T-helper 2 cell (primary cell): ENCODE measurements around the gene INPP5F.
A peak's percentile ranks its signal among the peaks of the same experiment; 100 is the strongest.
"Not testable (repeated sequence)": the region's sequence is repeated elsewhere in the genome, so short reads cannot be mapped to it uniquely, and the experiment has no call there.

Experiments
- DNase-seq, 5 experiments: peaks; one replicate each; pipeline versions ENCODE4 v3.0.0 to v3.0.0-alpha.2; 2012 to 2022

INPP5F gene

DNA sequence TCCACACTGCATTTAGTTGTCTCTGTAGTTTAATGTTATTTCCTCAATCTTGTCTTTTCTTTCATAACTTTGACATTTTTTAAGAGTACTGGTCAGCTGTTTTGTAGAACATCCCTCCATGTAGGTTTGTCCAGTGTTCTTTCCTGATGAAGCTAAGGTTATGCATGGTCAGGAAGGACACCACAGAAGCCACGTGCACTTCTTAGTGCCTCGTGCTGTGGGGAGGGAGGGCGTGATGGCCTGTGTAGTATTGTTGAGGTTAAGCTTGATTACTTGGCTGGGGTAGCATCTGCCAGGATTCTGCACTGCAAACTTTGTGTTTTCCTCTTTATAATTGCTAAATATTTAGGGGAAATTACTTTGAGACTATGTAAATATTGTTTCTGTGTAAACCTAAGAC, 98.4 kb downstream of the INPP5F start:
- DNase-seq = no peak

DNA sequence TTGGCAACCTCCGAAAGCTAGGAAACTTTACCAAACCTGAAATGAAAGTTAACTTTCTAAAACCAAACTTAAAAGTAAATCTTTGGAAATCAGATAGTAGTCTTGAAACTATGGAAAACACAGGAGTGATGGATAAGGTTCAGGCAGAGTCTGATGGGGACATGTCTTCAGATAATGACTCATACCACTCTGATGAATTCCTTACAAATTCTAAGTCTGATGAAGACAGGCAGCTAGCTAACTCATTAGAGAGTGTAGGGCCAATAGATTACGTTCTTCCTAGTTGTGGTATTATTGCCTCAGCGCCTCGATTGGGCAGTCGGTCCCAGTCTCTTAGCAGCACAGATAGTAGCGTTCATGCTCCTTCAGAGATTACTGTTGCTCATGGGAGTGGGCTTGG, 100.9 kb downstream of the INPP5F start:
- DNase-seq = no peak

DNA sequence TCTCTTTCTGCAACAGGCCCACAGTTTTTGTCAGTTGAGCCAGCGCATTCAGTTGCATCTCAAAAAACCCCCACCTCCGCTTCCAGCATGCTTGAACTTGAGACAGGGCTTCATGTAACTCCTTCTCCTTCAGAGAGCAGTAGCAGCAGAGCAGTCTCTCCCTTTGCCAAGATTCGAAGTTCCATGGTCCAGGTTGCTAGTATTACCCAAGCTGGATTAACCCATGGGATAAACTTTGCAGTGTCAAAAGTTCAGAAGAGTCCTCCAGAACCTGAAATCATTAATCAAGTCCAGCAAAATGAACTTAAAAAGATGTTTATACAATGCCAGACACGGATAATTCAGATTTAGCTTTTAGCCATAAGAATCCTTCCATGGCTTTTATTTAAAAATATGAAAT, 101.6 kb downstream of the INPP5F start:
- no peak for DNase-seq

DNA sequence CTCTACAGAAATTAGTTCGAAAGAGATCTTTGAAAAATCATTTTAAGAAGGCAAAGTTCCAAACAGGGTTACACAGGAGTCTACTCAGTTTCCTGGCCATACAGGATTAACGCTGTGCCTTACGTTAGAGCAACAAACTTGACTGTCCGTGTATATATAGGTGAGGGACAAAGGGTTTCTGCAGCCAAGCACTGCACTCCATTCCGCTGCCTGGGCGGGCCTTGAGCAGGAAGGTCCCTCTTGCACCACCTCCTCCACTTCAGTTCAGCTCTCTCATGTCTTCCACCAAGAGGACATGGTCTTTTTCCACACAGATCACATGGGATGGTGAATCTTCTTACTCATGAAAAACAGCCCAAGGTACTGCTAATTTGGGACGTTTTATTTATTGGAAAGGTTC, 103.6 kb downstream of the INPP5F start:
- DNase-seq = no peak

DNA sequence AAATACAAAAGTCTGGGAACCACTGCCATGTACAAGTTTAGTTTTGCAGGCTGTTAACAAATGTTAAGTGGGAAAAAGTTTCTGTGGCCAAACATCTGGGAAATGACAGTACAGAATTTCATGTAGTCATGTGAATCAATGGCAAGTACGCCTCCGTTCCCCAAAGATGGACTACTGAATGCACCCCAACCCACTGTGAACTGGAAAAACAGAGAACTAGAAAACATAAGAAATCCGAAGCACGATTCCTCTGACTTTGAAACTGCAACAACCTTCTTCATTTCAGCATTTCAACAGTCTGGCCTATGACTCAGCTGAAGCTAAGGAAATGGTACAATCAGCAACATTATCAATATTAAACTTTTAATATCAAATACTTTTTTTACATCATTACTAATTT, 105.0 kb downstream of the INPP5F start:
- DNase-seq = no peak

DNA sequence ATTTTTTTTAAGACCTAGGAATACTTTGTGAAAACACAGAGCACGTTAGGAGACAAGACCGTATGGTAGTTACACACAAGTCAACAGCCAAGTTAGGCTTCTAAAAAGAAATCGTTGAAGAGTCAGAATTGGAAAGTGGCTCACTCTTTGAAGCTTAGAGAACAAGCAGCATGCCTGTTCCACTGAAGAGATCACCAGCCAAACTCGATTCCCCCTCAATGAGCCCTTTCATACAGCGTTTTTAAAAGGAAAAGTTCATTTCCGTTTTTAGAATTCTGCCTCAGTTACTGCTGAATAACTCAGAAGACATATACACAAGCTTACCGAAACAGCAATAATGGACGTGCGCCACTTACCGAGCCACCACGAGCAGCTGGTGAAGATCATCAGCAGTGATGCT, 105.8 kb downstream of the INPP5F start:
- no peak for DNase-seq

DNA sequence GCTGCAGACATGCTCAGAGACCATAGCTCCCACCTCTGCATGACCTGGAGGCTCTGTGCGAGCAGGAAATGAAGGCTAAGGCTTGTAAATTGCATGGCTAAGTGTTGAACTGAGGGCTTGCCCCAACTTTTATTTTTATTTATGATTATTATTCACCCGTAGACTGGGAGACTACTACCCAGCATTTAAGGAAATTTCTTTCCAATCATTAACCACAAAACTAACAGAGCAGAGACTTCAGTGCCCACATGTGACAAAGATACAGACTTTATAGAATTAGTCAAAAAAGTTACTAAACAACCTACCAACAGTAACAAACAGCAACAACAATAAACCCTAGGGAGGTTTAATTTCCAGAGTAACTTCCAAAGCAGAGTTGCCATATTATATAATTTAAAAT, 107.1 kb downstream of the INPP5F start:
- DNase-seq = no peak

DNA sequence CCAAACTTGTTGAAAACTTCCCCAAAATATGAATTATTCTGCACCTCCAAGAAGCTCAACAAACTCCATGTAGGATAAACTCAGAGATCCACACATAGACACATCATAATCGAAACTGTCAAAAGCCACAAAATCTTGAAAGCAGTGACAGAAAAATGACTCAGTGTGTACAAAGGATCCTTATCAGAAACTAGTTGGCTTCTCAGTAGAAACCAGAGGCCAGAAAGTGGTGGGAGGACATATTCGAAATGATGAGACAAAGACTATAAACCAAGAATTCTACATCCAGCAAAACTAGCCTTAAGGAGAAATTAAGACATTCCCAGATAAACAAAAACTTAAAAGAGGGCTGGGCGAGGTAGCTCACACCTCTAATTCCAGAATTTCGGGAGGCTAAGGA, 108.3 kb downstream of the INPP5F start:
- peak in 1 of 5 experiments; percentile 80 for DNase-seq

DNA sequence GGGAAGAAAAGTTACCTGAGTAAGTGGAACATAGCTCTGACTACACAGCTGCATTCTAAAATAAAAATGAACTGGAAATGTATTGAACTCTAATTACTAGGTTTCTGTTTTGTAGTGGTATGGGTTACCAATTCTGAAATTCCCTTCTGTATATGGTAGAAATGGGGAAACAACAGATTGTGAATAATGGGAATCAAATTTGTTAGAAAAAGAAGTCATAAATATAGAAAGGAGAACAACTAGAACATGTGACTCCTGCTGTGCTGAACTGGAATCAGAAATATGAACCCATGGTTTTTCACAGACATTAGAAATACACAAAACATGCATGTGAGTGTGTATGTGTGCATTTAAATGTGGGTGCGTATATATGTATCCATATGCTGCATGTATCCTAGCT, 119.8 kb downstream of the INPP5F start:
- DNase-seq = no peak

DNA sequence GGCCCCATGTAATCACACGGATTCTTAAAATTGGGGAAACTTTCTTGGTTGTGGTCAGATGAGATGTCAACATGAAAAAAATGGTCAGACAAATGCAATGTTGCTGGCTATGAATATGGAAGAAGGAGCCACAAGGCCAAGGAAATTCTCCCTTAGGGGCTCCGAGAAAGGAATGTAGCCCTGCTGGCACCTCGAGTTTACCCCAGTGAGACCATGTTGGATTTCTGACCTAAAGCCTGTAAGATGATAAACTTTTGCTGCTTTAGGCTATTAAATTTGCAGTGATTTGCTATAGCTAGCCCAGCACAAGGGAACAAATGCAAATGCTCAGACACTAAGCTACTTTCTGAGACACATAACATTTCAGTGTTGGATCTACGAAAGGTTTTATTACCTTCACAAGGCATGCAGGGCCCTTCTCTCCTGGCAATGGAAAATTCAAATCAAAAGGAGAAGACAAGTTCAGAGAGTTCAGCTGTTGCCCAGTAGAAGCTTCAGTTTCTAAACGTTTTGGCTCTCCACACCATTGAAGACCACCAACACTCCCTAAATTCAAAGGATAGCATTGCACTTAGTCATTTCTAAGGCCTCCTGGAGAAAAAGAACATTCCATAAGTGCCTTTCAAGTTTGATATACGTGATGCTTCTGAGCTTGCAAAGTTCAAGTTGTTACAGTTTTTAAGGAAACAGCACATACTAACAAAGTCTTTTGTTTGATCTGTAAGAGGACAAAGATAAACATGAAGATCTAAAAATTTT, 123.4 kb downstream of the INPP5F start:
- no peak for DNase-seq

DNA sequence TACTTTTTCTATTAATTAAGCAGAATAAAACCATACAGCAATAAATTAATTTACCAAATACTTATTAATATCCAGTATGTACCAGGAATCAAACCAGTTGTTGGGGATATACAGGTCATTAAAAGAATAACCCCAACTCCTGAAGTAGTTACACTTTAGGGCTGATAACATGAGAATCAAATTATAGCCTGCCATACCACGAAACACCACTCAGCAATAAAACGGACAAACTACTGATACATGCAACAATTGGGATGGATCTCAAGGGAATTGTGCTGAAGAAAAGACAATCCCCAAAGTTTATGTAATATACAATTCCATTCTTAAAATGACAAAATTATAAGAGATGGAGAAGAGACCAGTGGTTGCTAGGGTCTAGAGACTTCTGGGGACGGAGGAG, 124.1 kb downstream of the INPP5F start:
- DNase-seq = no peak

DNA sequence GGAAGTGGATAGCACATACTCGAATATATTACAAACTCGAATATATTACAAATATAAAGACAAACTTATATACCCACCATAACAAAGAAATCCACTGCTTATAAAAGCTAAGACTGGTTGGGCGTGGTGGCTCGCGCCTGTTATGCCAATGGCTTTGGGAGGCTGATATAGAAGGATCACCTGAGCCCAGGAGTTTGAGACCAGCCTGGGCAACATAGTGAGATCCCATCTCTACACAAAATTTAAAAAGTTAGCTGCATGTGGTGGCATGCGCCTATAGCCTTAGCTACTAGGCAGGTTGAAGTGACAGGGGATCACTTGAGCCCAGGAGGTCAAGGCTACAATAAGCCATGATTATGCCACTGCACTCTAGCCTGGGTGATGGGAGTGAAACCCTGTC, 126.4 kb downstream of the INPP5F start:
- DNase-seq = no peak

DNA sequence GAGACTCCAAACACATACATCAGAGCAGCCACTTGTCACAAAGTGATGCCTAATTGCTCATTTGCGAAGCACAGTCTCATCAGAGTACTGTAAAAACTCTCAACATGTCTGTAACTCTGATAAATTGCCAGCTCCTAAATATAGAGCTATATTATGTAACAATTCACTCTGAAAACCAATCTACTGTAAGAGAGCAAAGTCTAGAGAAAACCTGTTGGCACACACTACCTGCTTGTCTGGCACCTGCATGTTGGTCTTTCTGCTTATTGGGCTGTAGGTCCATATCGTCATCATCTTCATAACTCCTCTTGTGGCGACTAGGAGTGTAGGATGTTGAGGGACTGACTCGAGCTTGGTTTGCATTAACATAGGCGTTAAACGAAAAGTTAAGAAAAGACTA, 127.0 kb downstream of the INPP5F start:
- DNase-seq = no peak

DNA sequence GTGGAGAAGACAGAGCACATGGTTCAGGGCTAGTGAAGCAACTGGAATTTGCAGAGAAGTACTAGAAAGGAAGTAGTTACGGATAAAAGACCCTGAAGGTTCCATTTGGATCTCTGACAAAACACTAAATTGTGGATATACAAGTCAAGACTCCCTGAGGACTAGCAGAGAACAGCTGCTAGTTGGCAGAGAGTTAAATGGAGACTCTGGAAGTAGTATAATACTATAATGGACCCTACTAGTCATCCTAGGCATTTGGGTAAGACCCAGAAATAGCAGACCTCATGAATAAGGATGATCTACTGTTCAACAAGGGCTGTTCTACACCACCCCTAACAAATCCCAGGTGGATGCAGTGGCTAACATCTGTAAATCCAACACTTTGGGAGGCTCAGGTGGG, 127.7 kb downstream of the INPP5F start:
- DNase-seq = no peak

DNA sequence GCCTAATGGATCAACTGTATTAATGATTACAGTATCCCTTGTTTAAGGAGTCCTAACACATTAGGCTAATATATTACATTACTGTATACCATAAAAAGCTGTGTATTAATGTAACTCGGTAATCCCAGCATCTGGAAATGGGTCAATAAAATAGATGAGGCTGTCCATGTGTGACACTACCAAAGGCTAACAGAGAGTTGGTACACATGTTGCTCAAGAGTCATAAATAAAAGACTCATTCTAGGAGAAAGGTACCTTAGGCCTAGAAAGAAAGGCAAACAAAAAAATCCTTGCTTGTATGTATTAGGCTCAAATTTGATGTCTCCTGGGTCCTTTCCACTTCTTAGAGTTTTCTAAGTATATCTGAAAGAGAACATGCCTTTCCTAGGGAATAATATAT, 132.2 kb downstream of the INPP5F start:
- DNase-seq = no peak

DNA sequence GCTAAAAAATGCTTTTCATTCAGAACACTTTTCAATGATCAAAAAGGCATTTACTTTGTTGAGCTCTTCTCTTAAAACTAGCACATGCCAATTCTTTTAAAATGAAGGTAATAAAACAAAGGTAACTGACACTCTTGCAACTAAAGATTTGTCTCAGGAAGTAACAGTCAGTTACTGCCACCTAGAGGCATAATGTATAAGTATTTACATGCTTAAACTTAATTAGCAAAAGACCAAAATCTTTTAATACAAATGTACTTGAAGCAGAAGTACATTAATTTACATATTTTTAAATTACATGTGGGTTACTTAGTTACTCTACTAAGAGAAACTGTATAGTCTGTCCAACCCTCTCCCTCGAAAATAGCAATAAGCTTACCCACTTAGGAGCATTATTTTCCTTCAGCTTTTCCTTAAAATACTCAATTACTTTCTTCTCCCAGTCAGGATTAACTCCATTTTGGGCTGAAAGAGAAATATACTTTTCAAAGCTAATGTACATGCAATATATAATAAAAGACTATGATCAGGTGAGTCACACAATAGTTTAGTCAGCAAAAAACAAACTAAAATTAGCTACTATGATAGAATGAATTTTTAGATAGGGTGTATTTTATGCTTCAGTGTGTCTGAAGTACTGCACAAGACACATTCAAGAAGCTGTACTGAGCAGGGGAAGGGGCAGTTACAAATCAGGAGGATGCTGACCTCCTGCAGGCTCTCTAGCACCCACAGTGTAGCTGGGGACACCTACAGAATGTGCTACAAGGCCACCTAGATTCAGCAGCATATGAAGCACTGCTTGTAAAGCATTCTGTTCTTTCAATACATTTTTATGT, 133.8 kb downstream of the INPP5F start:
- peak in 1 of 5 experiments; percentile 68 for DNase-seq

DNA sequence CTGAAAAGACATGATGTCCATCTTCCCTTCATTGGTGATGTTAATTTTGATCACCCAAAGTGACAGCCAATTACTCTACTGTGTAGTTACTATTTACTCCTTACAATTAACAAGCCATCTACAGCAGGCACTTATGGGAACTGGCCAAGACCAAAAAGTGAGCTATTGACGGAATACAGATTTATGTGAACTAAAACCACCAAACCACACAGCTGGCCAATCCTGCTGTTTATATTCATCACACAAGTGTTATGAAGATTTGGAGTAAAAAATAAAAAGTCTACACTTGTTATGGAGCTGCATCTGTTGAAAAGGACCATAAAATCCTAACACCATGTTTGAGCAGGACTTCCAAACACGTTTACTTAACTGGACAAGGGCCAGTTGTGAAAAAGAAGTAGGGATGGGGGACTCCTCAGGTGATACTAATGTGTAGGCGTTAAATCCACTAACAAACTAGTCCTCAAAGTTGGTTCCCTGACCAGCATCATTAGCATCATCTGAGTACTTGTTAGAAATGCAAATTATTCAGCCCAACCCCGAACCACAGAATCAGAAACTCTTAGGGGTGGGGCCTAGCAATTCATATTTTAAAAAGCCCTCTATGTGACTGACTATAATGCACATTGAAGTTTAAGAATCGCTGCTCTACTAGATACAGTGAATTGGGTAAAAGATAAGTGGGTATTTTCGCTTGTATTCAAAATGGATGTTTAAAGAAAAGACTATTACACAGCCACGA, 135.2 kb downstream of the INPP5F start:
- peak in 1 of 5 experiments; percentile 13 for DNase-seq

DNA sequence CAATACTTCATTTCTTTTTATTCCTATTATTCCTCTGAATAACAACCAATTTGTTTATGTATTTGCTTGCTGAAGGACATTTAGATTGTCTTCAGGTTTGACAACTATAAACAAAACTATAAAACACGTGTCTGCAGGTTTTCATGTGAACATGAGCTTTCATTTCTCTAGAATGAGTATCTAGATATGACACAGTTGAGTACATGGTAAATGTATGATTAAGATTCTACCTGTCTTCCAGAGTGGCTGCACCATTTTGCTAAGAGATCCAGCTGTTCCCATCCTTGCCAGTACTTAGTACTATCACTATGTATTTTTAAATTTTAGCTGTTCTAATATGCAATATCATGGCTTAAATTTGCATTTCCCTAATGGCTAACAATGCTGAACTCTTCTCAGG, 136.7 kb downstream of the INPP5F start:
- peak in 1 of 5 experiments; percentile 26 for DNase-seq

DNA sequence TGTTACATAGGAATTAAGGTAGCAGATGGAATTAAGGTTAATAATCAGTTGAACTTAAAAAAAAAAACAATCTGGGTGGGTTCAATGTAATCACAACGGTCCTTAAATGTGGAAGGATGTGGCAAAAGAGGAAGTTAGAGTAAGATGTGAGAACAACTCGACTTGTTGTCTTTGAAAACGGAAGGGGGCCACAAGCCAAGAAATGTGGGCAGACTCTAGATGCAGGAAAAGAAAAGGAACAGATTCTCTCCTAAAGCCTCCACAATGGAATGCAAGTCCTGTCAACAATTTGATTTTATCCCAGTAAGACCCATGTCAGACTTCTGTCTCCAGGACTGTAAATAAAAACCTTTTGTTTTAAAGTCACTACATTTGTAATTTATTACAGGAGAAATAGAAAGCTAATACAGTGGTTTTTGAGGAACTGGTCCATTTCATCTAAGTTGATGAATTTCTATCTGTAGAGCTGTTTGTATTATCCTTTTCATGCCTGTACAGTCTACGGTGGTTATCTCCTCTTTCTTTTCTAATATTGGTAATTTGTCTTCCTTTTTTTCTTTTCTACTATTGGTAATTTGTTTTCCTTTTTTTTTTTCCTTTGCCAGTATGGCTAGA, 138.2 kb downstream of the INPP5F start:
- DNase-seq = no peak

DNA sequence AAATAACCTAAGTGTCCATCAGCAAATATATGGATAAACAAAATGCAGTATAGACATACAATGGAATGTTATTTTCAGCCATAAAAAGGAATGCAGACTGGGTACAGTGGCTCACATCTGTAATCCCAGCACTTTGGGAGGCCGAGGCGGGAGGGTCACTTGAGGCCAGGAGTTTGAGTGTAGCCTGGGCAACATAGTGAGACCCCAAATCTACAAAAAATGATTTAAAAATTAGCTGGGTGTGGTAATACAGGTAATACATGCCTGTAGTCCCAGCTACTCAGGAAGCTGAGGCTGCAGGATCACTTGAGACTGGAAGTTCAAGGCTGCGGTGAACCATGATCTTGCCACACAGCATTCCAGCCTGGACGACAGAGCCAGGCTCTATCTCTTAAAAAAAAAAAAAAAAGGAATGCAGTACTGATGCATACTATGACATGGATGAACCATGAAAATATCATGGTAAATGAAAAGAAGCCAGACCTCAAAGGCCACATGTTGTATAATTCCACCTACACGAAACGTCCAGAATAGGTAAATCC, 139.9 kb downstream of the INPP5F start:
- no peak for DNase-seq

DNA sequence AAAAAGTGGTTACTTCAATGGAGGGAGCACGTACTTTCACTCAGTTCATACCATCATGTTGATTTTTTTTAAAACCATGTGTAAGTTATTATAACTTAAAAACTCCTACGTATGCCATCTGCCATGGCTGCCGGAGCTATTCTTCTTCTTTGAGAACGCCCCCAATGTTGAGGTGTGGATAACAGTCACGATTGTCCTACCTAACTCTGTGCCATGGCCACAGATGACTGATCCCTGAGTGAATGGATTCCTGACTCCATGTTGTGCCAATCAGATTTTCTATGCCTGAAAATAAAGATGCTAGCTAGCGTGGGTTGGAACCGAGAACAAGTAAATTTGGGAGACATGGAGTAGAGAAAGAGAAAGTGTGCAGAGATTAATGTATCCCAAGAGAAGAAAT, 141.5 kb downstream of the INPP5F start:
- DNase-seq = no peak

DNA sequence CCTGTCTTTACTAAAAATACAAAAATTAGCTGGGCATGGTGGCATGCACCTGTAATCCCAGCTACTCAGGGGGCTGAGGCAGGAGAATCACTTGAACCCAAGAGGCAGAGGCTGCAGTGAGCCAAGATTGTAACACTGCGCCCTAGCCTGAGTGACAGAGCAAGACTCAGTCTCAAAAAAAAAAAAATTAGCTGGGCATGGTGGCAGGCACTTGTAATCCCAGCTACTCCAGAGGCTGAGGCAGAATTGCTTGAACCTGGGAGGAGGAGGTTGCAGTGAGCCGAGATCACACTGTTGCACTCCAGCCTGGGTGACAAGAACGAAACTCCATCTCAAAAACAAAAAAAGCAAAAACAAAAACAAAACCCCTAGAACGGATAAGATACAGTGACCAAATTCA, 143.5 kb downstream of the INPP5F start:
- DNase-seq = not testable (repeated sequence)
